ENCODE results near the gene EZR. TPM values are rescaled to one million over a fixed set of nuclear protein-coding genes. Genes with fewer than 3 reads are reported as not detected.
A peak's percentile ranks its signal among the peaks of the same experiment; 100 is the strongest.

Gene EZR
- polyA plus RNA-seq, 1 donor (not counting 4 experiments of a cell fraction or from before 2014, with no cell fraction given) = 277 TPM

GRCh38 chr6:158853072-158853879 lies 34.1 kb upstream of the EZR start:
- H3K27me3 ChIP-seq (ENCODE audit: control insufficient read depth, extremely low read depth, insufficient read depth, low read length) = no peaks in the 10 kb centered on the region
- DNase-seq (ENCODE audit: low read depth, low spot score) = peak; percentile 98
- no peaks in the 10 kb centered on the region for H3K36me3 ChIP-seq (ENCODE audit: control insufficient read depth in 2 of 2, extremely low read depth in 1 of 2, insufficient read depth in 2 of 2, low read length in 2 of 2)
- H3K79me2 ChIP-seq (ENCODE audit: control insufficient read depth, insufficient read depth, low read length) = no peaks in the 10 kb centered on the region
- no peak overlapping the region for H2AFZ ChIP-seq (ENCODE audit: control insufficient read depth, low read length)
- FAIRE-seq = peak; percentile 78
- peak overlapping the region; percentile 83 for H3K9ac ChIP-seq (ENCODE audit: control insufficient read depth, extremely low read depth, insufficient read depth, low read length)
- H3K4me2 ChIP-seq (ENCODE audit: control insufficient read depth, extremely low read depth, insufficient read depth, low read depth, low read length) = peak overlapping the region; percentile 91
- H3K4me1 ChIP-seq (ENCODE audit: control insufficient read depth, extremely low read depth, insufficient read depth, low read length) = peaks cover 63% of the 10 kb centered on the region
- TF ChIP-seq CTCF (optimal IDR thresholded peaks at IDR 0.05 in 1 of 3, IDR thresholded peaks at IDR 0.05 in 1 of 3, conservative IDR thresholded peaks at IDR 0.05 in 1 of 3; ENCODE audit: extremely low read depth in 1 of 3, insufficient read depth in 2 of 3, low read length in 3 of 3) (peak in 1 of 3 experiments; percentile 5), EZH2 (IDR thresholded peaks at IDR 0.05; ENCODE audit: low read length) (no peak)
- dilution Hi-C loops (cut with MboI; ENCODE audit: extremely low pct_ligation_motif_present, low sequenced_read_pairs) = no loop called here
- H4K20me1 ChIP-seq (ENCODE audit: control insufficient read depth, extremely low read depth, insufficient read depth, low read length) = no peaks in the 10 kb centered on the region
- H3K9me1 ChIP-seq (ENCODE audit: control insufficient read depth, extremely low read depth, insufficient read depth, low read length) = no peaks in the 10 kb centered on the region
- no peaks in the 10 kb centered on the region for H3K9me3 ChIP-seq (ENCODE audit: control insufficient read depth, low read depth, low read length)
- H3K27ac ChIP-seq (ENCODE audit: control insufficient read depth, insufficient read depth, low read length) = peak overlapping the region; percentile 100
- H3K4me3 ChIP-seq (ENCODE audit: control insufficient read depth in 2 of 3, extremely low read depth in 1 of 3, insufficient read depth in 2 of 3, low read depth in 1 of 3, low read length in 3 of 3) = peak overlapping the region in 2 of 3 experiments; percentile 36 to 56

- H3K4me3 ChIP-seq (ENCODE audit: control insufficient read depth in 2 of 3, extremely low read depth in 1 of 3, insufficient read depth in 2 of 3, low read depth in 1 of 3, low read length in 3 of 3) = peak overlapping the region in 2 of 3 experiments; percentile 36 to 56
- H3K9me1 ChIP-seq (ENCODE audit: control insufficient read depth, extremely low read depth, insufficient read depth, low read length) = no peaks in the 10 kb centered on the region
- DNase-seq (ENCODE audit: low read depth, low spot score) (peak; percentile 83), FAIRE-seq (no peak)
- H3K9me3 ChIP-seq (ENCODE audit: control insufficient read depth, low read depth, low read length) = no peaks in the 10 kb centered on the region
- no peak for TF ChIP-seq EZH2 (IDR thresholded peaks at IDR 0.05; ENCODE audit: low read length)
- no peak for TF ChIP-seq CTCF (optimal IDR thresholded peaks at IDR 0.05 in 1 of 3, IDR thresholded peaks at IDR 0.05 in 1 of 3, conservative IDR thresholded peaks at IDR 0.05 in 1 of 3; ENCODE audit: extremely low read depth in 1 of 3, insufficient read depth in 2 of 3, low read length in 3 of 3)
- H2AFZ ChIP-seq (ENCODE audit: control insufficient read depth, low read length) = no peak overlapping the region
- H3K4me1 ChIP-seq (ENCODE audit: control insufficient read depth, extremely low read depth, insufficient read depth, low read length) = peaks cover 66% of the 10 kb centered on the region
- H3K27ac ChIP-seq (ENCODE audit: control insufficient read depth, insufficient read depth, low read length) = peak overlapping the region; percentile 100
- no peaks in the 10 kb centered on the region for H3K27me3 ChIP-seq (ENCODE audit: control insufficient read depth, extremely low read depth, insufficient read depth, low read length)
- no peaks in the 10 kb centered on the region for H3K36me3 ChIP-seq (ENCODE audit: control insufficient read depth in 2 of 2, extremely low read depth in 1 of 2, insufficient read depth in 2 of 2, low read length in 2 of 2)
- peak overlapping the region; percentile 83 for H3K9ac ChIP-seq (ENCODE audit: control insufficient read depth, extremely low read depth, insufficient read depth, low read length)
- no peaks in the 10 kb centered on the region for H3K79me2 ChIP-seq (ENCODE audit: control insufficient read depth, insufficient read depth, low read length)
- dilution Hi-C loops (cut with MboI; ENCODE audit: extremely low pct_ligation_motif_present, low sequenced_read_pairs) = no loop called here
- peak overlapping the region; percentile 91 for H3K4me2 ChIP-seq (ENCODE audit: control insufficient read depth, extremely low read depth, insufficient read depth, low read depth, low read length)
- H4K20me1 ChIP-seq (ENCODE audit: control insufficient read depth, extremely low read depth, insufficient read depth, low read length) = no peaks in the 10 kb centered on the region
These were observed 33.3 kb upstream of the EZR start for GRCh38 chr6:158852312-158853071.
